Chondrocyte (in vitro differentiated cells): ENCODE results near the gene SCCPDH. TPM values are rescaled to one million over a fixed set of nuclear protein-coding genes. Genes with fewer than 3 reads are reported as not detected.

ENCODE experiments used
- DNase-seq: peaks from one replicate; pipeline ENCODE4 v3.0.0; 2021; ENCODE audit warnings: mixed read lengths, low spot score
- H3K27ac Mint-ChIP-seq: one replicate; pipeline ENCODE4 v1.8.0; 2021; ENCODE audit warnings: mild to moderate bottlenecking, moderate library complexity, mixed read lengths; ENCODE audit not compliant: unreplicated experiment
- H3K27me3 Mint-ChIP-seq: 2 replicates; pipeline ENCODE4 v1.8.0; 2021; ENCODE audit warnings: low read depth, mixed read lengths
- H3K36me3 Mint-ChIP-seq: 2 replicates; pipeline ENCODE4 v1.8.0; 2021; ENCODE audit warnings: low read depth, mixed read lengths
- H3K4me1 Mint-ChIP-seq: 2 replicates; pipeline ENCODE4 v1.8.0; 2021; ENCODE audit warnings: low read depth, mild to moderate bottlenecking, mixed read lengths
- H3K4me3 Mint-ChIP-seq: one replicate; pipeline ENCODE4 v1.8.0; 2021; ENCODE audit warnings: mild to moderate bottlenecking, moderate library complexity, mixed read lengths; ENCODE audit not compliant: unreplicated experiment
- H3K9me3 Mint-ChIP-seq: 2 replicates; pipeline ENCODE4 v1.8.0; 2021; ENCODE audit warnings: low read depth, mixed read lengths
- total RNA-seq: library from RNA; stranded (reverse); gene quantifications from 3 replicates; pipeline ENCODE4 v1.2.1, GENCODE V29; 2021
- TF ChIP-seq, protein P1 (sequence below): fragments of 200-600 bp; sonication (generic); IDR thresholded peaks from 2 replicates; pipeline ENCODE4 v1.5.0; 2021; ENCODE audit warnings: antibody characterized with exemption, mild to moderate bottlenecking, moderate library complexity

SCCPDH gene
- total RNA-seq, 1 donor from 2014 or later, result 33.5 TPM

DNA sequence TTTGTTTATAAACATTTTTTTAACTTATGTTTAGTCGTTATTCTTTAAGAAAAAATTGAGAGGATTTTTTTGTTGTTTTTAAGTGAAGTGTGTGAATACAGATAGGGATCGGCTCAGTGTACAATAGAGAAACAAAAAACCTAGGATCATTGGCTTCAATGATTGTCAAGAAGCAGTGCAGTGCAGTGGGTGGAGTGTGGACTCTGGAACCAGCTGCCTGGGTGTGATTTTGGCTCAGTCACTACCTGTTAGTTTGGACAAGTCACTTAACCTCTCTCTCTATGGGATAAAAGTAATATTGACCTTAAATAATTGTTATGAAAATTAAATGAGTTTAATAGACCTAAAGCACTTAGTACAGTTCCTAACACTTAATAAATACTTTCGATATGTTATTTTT lies 41.3 kb downstream of the SCCPDH start:
- TF ChIP-seq, protein P1, sequence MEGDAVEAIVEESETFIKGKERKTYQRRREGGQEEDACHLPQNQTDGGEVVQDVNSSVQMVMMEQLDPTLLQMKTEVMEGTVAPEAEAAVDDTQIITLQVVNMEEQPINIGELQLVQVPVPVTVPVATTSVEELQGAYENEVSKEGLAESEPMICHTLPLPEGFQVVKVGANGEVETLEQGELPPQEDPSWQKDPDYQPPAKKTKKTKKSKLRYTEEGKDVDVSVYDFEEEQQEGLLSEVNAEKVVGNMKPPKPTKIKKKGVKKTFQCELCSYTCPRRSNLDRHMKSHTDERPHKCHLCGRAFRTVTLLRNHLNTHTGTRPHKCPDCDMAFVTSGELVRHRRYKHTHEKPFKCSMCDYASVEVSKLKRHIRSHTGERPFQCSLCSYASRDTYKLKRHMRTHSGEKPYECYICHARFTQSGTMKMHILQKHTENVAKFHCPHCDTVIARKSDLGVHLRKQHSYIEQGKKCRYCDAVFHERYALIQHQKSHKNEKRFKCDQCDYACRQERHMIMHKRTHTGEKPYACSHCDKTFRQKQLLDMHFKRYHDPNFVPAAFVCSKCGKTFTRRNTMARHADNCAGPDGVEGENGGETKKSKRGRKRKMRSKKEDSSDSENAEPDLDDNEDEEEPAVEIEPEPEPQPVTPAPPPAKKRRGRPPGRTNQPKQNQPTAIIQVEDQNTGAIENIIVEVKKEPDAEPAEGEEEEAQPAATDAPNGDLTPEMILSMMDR, result no peak
- no peak overlapping the region for H3K4me3 Mint-ChIP-seq
- no peaks in the 10 kb centered on the region for H3K4me1 Mint-ChIP-seq
- DNase-seq, result no peak
- no peaks in the 10 kb centered on the region for H3K9me3 Mint-ChIP-seq
- H3K27ac Mint-ChIP-seq, result no peak overlapping the region
- H3K27me3 Mint-ChIP-seq, result no peaks in the 10 kb centered on the region
- peaks cover 35% of the 10 kb centered on the region for H3K36me3 Mint-ChIP-seq

DNA sequence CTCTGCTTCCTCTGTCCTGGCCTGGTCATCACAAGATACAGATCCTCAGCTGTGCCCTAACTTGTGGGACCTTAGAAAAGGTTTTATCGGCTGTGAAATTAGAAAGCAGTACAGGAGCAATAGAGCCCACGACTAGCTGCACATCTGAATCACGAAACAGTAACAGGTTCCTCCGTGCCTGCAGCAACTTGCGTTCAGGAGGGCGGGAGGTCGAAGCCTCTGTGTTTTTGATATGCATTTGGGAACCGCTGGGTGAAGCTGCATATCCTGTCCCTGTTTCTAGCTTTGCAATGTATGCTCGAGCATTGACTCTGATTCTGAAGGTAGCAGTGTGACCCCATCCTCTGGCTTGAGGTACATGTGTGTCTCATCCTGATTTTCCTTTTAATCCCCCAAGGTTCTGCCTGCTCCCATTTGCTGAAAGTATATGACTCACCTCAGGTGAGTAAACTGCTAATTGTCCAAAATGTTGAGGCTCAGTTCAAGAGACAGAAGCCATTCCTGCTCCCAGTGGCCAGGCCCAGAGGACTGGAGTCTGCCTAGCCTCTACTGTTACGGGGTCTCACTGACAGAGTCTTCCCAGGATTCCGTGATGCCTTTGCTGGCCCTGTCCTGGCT lies 44.3 kb downstream of the SCCPDH start:
- Mint-ChIP-seq H3K4me1 (no peaks in the 10 kb centered on the region), H3K36me3 (peaks cover 35% of the 10 kb centered on the region), H3K27me3 (no peaks in the 10 kb centered on the region), H3K4me3 (no peak overlapping the region), H3K9me3 (no peaks in the 10 kb centered on the region), H3K27ac (no peak overlapping the region)
- no peak for DNase-seq
- TF ChIP-seq, protein P1, result no peak

DNA sequence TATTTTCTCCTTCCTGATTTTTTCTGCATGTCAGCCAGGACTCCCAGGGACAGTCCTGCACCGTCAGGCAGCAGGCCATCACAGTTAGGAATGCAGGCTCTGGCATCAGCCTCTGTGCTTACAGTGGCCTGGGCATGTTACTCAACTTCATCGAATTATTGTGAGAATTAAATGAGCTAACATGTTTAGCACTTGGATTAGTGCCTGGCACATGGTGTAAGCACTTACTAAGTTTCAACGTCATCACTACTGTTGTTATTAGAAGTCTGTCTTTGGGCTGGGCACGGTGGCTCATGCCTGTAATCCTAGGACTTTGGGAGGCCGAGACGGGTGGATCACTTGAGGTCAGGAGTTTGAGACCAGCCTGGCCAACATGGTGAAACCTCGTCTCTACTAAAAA lies 45.1 kb downstream of the SCCPDH start:
- no peaks in the 10 kb centered on the region for H3K9me3 Mint-ChIP-seq
- no peaks in the 10 kb centered on the region for H3K27me3 Mint-ChIP-seq
- no peak overlapping the region for H3K27ac Mint-ChIP-seq
- H3K4me3 Mint-ChIP-seq, result no peak overlapping the region
- H3K4me1 Mint-ChIP-seq, result no peaks in the 10 kb centered on the region
- DNase-seq, result no peak
- H3K36me3 Mint-ChIP-seq, result peaks cover 30% of the 10 kb centered on the region
- TF ChIP-seq, protein P1, result no peak

DNA sequence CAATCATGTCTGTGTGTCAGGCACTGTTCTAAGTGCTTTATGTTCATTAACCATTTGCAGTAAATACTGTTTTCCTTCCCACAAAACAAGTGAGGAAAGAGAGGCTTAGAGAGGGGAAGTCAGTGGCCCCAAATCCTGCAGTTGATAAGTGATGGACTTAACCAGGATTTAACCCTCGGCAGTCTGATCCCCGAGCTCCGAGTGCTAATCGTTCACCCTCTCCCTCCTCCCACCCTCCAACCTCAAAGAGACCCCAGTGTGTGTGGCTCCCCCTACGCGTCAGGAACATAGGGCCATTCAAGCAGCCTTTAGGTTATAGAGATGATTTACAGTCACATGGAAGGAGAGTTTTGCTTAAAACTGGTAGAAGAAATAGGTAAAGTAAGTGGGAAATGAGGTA lies 47.2 kb downstream of the SCCPDH start:
- no peaks in the 10 kb centered on the region for H3K27me3 Mint-ChIP-seq
- TF ChIP-seq, protein P1, result no peak
- H3K4me3 Mint-ChIP-seq, result no peak overlapping the region
- H3K9me3 Mint-ChIP-seq, result no peaks in the 10 kb centered on the region
- H3K4me1 Mint-ChIP-seq, result no peaks in the 10 kb centered on the region
- H3K27ac Mint-ChIP-seq, result no peak overlapping the region
- DNase-seq, result no peak
- H3K36me3 Mint-ChIP-seq, result peaks cover 34% of the 10 kb centered on the region

DNA sequence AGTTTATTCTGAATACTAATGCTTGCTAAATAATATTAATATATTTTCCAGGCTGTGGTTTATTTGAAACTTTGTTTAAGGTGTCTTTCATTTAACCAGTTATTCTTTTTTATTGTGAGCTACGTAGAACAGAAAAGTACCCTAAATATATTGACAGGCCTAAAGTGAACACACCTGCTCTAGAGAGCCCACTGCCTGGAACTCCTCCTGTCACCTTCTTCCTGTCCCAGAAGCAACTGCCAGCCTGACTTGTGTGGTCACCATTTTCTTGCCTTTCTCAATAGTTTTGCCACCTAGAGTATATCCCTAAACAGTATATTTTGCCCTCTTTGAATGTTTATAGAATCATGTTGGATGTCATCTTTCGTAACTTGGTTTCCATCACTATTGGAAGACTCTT lies 48.5 kb downstream of the SCCPDH start:
- TF ChIP-seq, protein P1, result no peak
- no peaks in the 10 kb centered on the region for H3K4me1 Mint-ChIP-seq
- H3K36me3 Mint-ChIP-seq, result peaks cover 39% of the 10 kb centered on the region
- DNase-seq, result no peak
- no peak overlapping the region for H3K4me3 Mint-ChIP-seq
- no peaks in the 10 kb centered on the region for H3K27me3 Mint-ChIP-seq
- H3K9me3 Mint-ChIP-seq, result no peaks in the 10 kb centered on the region
- H3K27ac Mint-ChIP-seq, result no peak overlapping the region
